Right lobe of liver (tissue), 4 donors: Measurements from ENCODE around the gene NOS1AP.

Experiments
- POLR2A ChIP-seq: fragments of 450-650 bp; IDR thresholded peaks from one replicate; pipeline ENCODE4 v1.6.1; 2017; ENCODE audit warnings: antibody characterized with exemption, mild to moderate bottlenecking
- TF ChIP-seq, protein P1 (sequence below), 4 donors: fragments of 200-600 bp in 3 of 4; fragments of 450-650 bp in 1 of 4; IDR thresholded peaks; one replicate each; pipeline versions ENCODE4 v1.5.1 to v1.8.0; 2016 to 2022; ENCODE audit warnings: antibody characterized with exemption in 4 of 4, mild to moderate bottlenecking in 2 of 4
- donor health status: DM: no; HTN: no; CAD: no.
- donor health status: DM: no; HTN: no; CAD: no.
- donor health status: DM: no; HTN: yes; CAD: no.

DNA sequence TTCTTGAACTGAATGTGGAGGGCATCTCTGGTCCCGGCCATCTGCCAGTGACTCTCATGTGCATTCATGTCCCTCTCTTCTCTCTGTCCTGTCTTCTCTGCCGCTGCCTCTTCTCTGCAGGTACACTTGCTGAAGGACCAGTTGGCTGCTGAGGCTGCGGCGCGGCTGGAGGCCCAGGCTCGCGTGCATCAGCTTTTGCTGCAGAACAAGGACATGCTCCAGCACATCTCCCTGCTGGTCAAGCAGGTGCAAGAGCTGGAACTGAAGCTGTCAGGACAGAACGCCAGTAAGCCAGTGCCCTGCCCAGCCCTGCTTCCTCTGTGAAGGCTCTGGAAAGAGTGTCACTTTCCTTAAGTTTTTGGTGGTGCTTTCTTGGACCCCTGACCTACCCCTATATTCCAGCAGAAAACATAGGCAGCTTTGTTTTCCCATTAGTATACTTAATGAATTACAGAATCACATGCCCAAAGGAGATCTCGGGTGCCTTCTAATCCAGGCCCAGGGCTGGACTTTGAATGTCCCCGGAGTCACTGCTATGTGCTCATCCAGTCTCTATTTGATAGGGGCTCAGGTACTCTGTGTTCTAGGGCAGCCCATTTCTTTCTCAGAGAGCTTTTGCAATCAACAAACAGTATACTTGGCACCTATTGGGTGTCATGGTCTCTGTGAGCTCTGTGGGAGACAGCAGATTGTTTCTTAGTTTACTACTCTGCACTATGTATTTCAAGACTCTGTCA lies 296.0 kb downstream of the NOS1AP start:
- no peak for TF ChIP-seq POLR2A
- TF ChIP-seq, protein P1, sequence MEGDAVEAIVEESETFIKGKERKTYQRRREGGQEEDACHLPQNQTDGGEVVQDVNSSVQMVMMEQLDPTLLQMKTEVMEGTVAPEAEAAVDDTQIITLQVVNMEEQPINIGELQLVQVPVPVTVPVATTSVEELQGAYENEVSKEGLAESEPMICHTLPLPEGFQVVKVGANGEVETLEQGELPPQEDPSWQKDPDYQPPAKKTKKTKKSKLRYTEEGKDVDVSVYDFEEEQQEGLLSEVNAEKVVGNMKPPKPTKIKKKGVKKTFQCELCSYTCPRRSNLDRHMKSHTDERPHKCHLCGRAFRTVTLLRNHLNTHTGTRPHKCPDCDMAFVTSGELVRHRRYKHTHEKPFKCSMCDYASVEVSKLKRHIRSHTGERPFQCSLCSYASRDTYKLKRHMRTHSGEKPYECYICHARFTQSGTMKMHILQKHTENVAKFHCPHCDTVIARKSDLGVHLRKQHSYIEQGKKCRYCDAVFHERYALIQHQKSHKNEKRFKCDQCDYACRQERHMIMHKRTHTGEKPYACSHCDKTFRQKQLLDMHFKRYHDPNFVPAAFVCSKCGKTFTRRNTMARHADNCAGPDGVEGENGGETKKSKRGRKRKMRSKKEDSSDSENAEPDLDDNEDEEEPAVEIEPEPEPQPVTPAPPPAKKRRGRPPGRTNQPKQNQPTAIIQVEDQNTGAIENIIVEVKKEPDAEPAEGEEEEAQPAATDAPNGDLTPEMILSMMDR (IDR thresholded peaks at IDR 0.05), result no peak
